Activated T-cell treated with anti-CD3 and anti-CD28 coated beads, Interleukin-2, amount 50 U/mL, for 24 hours (primary cell): ENCODE measurements around the gene ZFP36L2.

ENCODE experiments used
- DNase-seq: peaks from one replicate; pipeline ENCODE4 v3.0.0-alpha.2; 2020
- H3K27ac Mint-ChIP-seq: 2 replicates; pipeline ENCODE4 v1.8.0; 2020; ENCODE audit warnings: mild to moderate bottlenecking, mixed read lengths
- H3K27me3 Mint-ChIP-seq: 2 replicates; pipeline ENCODE4 v1.8.0; 2020; ENCODE audit warnings: mixed read lengths
- H3K36me3 Mint-ChIP-seq: 2 replicates; pipeline ENCODE4 v1.8.0; 2020; ENCODE audit warnings: low read depth, mixed read lengths
- H3K4me1 Mint-ChIP-seq: 2 replicates; pipeline ENCODE4 v1.8.0; 2020; ENCODE audit warnings: low read depth, mixed read lengths
- H3K4me3 Mint-ChIP-seq: 2 replicates; pipeline ENCODE4 v1.8.0; 2020; ENCODE audit warnings: mild to moderate bottlenecking, moderate library complexity, mixed read lengths
- H3K9me3 Mint-ChIP-seq: 2 replicates; pipeline ENCODE4 v1.8.0; 2020; ENCODE audit warnings: mixed read lengths

ZFP36L2 gene

GRCh38 chr2:43223521-43224001 is 2.8 kb downstream of the ZFP36L2 start:
- peak overlapping the region; percentile 95 for H3K4me3 Mint-ChIP-seq
- peak overlapping the region; percentile 98 for H3K27ac Mint-ChIP-seq
- H3K9me3 Mint-ChIP-seq: no peaks in the 10 kb centered on the region
- no peaks in the 10 kb centered on the region for H3K27me3 Mint-ChIP-seq
- no peak for DNase-seq
- peaks cover 61% of the 10 kb centered on the region for H3K4me1 Mint-ChIP-seq
- peaks cover 57% of the 10 kb centered on the region for H3K36me3 Mint-ChIP-seq

GRCh38 chr2:43222475-43223309 is 3.7 kb downstream of the ZFP36L2 start:
- DNase-seq: no peak
- no peaks in the 10 kb centered on the region for H3K27me3 Mint-ChIP-seq
- H3K4me1 Mint-ChIP-seq: peaks cover 61% of the 10 kb centered on the region
- peaks cover 57% of the 10 kb centered on the region for H3K36me3 Mint-ChIP-seq
- peak overlapping the region; percentile 97 for H3K27ac Mint-ChIP-seq
- H3K4me3 Mint-ChIP-seq: peak overlapping the region; percentile 95
- H3K9me3 Mint-ChIP-seq: no peaks in the 10 kb centered on the region

GRCh38 chr2:43221763-43222474 is 4.5 kb downstream of the ZFP36L2 start:
- H3K27me3 Mint-ChIP-seq: no peaks in the 10 kb centered on the region
- peak; percentile 70 for DNase-seq
- H3K4me1 Mint-ChIP-seq: peaks cover 63% of the 10 kb centered on the region
- peak overlapping the region; percentile 97 for H3K27ac Mint-ChIP-seq
- H3K36me3 Mint-ChIP-seq: peaks cover 54% of the 10 kb centered on the region
- H3K4me3 Mint-ChIP-seq: peak overlapping the region; percentile 95
- no peaks in the 10 kb centered on the region for H3K9me3 Mint-ChIP-seq

GRCh38 chr2:43221124-43221762 is 5.2 kb downstream of the ZFP36L2 start:
- peaks cover 63% of the 10 kb centered on the region for H3K4me1 Mint-ChIP-seq
- no peaks in the 10 kb centered on the region for H3K9me3 Mint-ChIP-seq
- H3K4me3 Mint-ChIP-seq: peak overlapping the region; percentile 95
- H3K36me3 Mint-ChIP-seq: peaks cover 52% of the 10 kb centered on the region
- peak; percentile 61 for DNase-seq
- H3K27ac Mint-ChIP-seq: peak overlapping the region; percentile 97
- no peaks in the 10 kb centered on the region for H3K27me3 Mint-ChIP-seq

GRCh38 chr2:43220760-43221123 is 5.7 kb downstream of the ZFP36L2 start:
- H3K36me3 Mint-ChIP-seq: peaks cover 47% of the 10 kb centered on the region
- no peaks in the 10 kb centered on the region for H3K27me3 Mint-ChIP-seq
- H3K27ac Mint-ChIP-seq: peak overlapping the region; percentile 97
- H3K4me1 Mint-ChIP-seq: peaks cover 63% of the 10 kb centered on the region
- H3K4me3 Mint-ChIP-seq: peak overlapping the region; percentile 95
- no peaks in the 10 kb centered on the region for H3K9me3 Mint-ChIP-seq
- no peak for DNase-seq

- peaks cover 63% of the 10 kb centered on the region for H3K4me1 Mint-ChIP-seq
- no peak for DNase-seq
- H3K36me3 Mint-ChIP-seq: peaks cover 43% of the 10 kb centered on the region
- H3K27me3 Mint-ChIP-seq: no peaks in the 10 kb centered on the region
- no peaks in the 10 kb centered on the region for H3K9me3 Mint-ChIP-seq
- H3K27ac Mint-ChIP-seq: peak overlapping the region; percentile 97
- H3K4me3 Mint-ChIP-seq: peak overlapping the region; percentile 95
These were observed 6.1 kb downstream of the ZFP36L2 start for GRCh38 chr2:43220229-43220751.

GRCh38 chr2:43219383-43220228 is 6.8 kb downstream of the ZFP36L2 start:
- peaks cover 63% of the 10 kb centered on the region for H3K4me1 Mint-ChIP-seq
- H3K27ac Mint-ChIP-seq: peak overlapping the region; percentile 97
- peak; percentile 85 for DNase-seq
- no peaks in the 10 kb centered on the region for H3K27me3 Mint-ChIP-seq
- no peaks in the 10 kb centered on the region for H3K9me3 Mint-ChIP-seq
- peak overlapping the region; percentile 95 for H3K4me3 Mint-ChIP-seq
- peaks cover 38% of the 10 kb centered on the region for H3K36me3 Mint-ChIP-seq

GRCh38 chr2:43218702-43219382 is 7.6 kb downstream of the ZFP36L2 start:
- H3K27me3 Mint-ChIP-seq: no peaks in the 10 kb centered on the region
- peak; percentile 67 for DNase-seq
- peak overlapping the region; percentile 95 for H3K4me3 Mint-ChIP-seq
- H3K9me3 Mint-ChIP-seq: no peaks in the 10 kb centered on the region
- peaks cover 62% of the 10 kb centered on the region for H3K4me1 Mint-ChIP-seq
- peaks cover 32% of the 10 kb centered on the region for H3K36me3 Mint-ChIP-seq
- peak overlapping the region; percentile 97 for H3K27ac Mint-ChIP-seq

GRCh38 chr2:43218155-43218701 is 8.2 kb downstream of the ZFP36L2 start:
- H3K36me3 Mint-ChIP-seq: peaks cover 26% of the 10 kb centered on the region
- no peak for DNase-seq
- peak overlapping the region; percentile 95 for H3K4me3 Mint-ChIP-seq

GRCh38 chr2:43217228-43218154 is 8.9 kb downstream of the ZFP36L2 start:
- H3K27ac Mint-ChIP-seq: peak overlapping the region; percentile 97
- no peaks in the 10 kb centered on the region for H3K9me3 Mint-ChIP-seq
- no peak overlapping the region for H3K4me3 Mint-ChIP-seq
- no peak for DNase-seq
- peaks cover 59% of the 10 kb centered on the region for H3K4me1 Mint-ChIP-seq
- no peaks in the 10 kb centered on the region for H3K27me3 Mint-ChIP-seq
- H3K36me3 Mint-ChIP-seq: peaks cover 21% of the 10 kb centered on the region

More at GRCh38 chr2:43218155-43218701, 8.2 kb downstream of the ZFP36L2 start:
- Mint-ChIP-seq H3K9me3 (no peaks in the 10 kb centered on the region), H3K27me3 (no peaks in the 10 kb centered on the region), H3K4me1 (peaks cover 57% of the 10 kb centered on the region), H3K27ac (peak overlapping the region; percentile 97)

- Mint-ChIP-seq H3K27me3 (no peaks in the 10 kb centered on the region), H3K4me1 (peaks cover 55% of the 10 kb centered on the region), H3K9me3 (no peaks in the 10 kb centered on the region), H3K36me3 (peaks cover 12% of the 10 kb centered on the region), H3K27ac (no peak overlapping the region), H3K4me3 (no peak overlapping the region)
- DNase-seq: no peak
These were observed 9.8 kb downstream of the ZFP36L2 start for GRCh38 chr2:43216629-43217028.

- no peak overlapping the region for H3K4me3 Mint-ChIP-seq
- H3K27ac Mint-ChIP-seq: no peak overlapping the region
- no peaks in the 10 kb centered on the region for H3K27me3 Mint-ChIP-seq
- DNase-seq: no peak
- no peaks in the 10 kb centered on the region for H3K9me3 Mint-ChIP-seq
- H3K4me1 Mint-ChIP-seq: peaks cover 50% of the 10 kb centered on the region
- H3K36me3 Mint-ChIP-seq: peaks cover 5% of the 10 kb centered on the region
These were observed 10.6 kb downstream of the ZFP36L2 start for GRCh38 chr2:43215673-43216255.
